Ishikawa (cell line): ENCODE data around the gene DISP3.

Experiments used
- CEBPB ChIP-seq: IDR thresholded peaks from 2 replicates; pipeline ENCODE4 v1.6.1; 2012
- NFIC ChIP-seq: IDR thresholded peaks from 2 replicates; pipeline ENCODE4 v1.6.1; 2012
- RAD21 ChIP-seq: IDR thresholded peaks from 2 replicates; pipeline ENCODE4 v1.6.1; 2012; ENCODE audit warnings: low read depth
- TAF1 ChIP-seq: IDR thresholded peaks from 2 replicates; pipeline ENCODE4 v1.6.1; 2012; ENCODE audit warnings: low read depth, mild to moderate bottlenecking
- TEAD4 ChIP-seq: IDR thresholded peaks from 2 replicates; pipeline ENCODE4 v1.6.1; 2012
- USF1 ChIP-seq: IDR thresholded peaks from 2 replicates; pipeline ENCODE4 v1.6.1; 2012
- YY1 ChIP-seq: IDR thresholded peaks from 2 replicates; pipeline ENCODE4 v1.6.1; 2012; ENCODE audit warnings: low read depth
- ZBTB7A ChIP-seq: IDR thresholded peaks from 2 replicates; pipeline ENCODE4 v1.6.1; 2012; ENCODE audit warnings: low read depth

GRCh38 chr1:11482701-11483479, 3.9 kb downstream of the DISP3 start:
- TF ChIP-seq TAF1: no peak
- no peak for TF ChIP-seq YY1
- TF ChIP-seq ZBTB7A: no peak
- no peak for TF ChIP-seq TEAD4
- no peak for TF ChIP-seq RAD21
- TF ChIP-seq NFIC: no peak
- no peak for TF ChIP-seq CEBPB
- TF ChIP-seq USF1: no peak
